Measurements from ENCODE around the gene PPP1R9B.

PPP1R9B gene

DNA sequence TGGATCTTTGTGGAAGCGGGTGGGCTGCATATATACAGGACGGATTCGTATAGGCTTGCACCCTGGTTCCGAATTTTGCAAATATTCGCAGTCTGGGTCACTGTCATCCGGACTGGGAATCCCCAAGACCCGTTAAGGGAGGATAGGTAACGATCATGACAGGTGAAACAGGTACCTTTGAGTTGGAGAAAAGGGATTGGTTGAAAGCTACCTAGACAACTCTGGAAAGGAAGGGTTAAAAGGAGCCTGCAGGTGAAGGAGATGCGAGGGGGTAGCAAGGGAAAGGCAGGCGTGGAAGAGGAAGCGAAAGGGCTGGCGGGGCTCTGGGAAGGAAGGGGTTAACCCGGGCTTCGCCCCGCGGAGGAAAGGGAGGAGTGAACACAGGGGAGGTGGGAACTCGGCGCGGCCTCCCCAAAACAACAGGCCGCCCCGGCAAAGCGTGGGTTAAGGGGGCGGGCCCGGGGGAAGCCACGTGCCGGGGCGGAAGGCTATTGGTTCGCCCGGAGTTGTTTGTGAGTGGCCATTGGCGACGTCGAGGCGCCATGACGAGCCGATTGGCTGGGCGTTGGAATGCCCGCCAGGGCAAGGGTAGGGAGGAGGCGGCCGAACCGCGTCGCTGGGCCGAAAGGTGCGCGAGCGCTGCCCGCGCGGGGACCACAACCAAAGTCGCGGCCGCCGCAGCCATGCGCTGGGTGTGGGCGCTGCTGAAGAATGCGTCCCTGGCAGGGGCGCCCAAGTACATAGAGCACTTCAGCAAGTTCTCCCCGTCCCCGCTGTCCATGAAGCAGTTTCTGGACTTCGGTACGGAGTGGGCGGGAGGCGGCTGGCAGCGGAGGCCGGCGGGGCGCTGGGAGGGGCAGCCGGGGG, 55.5 kb downstream of the PPP1R9B start, which contains the start of gene PDK2:
PDK2 (plus strand) TSS at position 599 of the 867 bp plus-strand sequence; CDS start at position 684, 85 bp downstream.
- Mint-ChIP-seq H3K9me3 (no peaks in the 10 kb centered on the region), H3K27ac (peak within 1 kb of the TSS; percentile 67), H3K4me3 (peak within 1 kb of the TSS; percentile 99), H3K27me3 (ENCODE audit: low read depth, poor library complexity) (peaks cover 25% of the 10 kb centered on the region), H3K4me1 (peaks cover 70% of the 10 kb centered on the region), H3K36me3 (ENCODE audit: low read depth) (peaks cover 9% of the 10 kb centered on the region)
- DNase-seq = peak; percentile 91
- TF ChIP-seq, protein P1, sequence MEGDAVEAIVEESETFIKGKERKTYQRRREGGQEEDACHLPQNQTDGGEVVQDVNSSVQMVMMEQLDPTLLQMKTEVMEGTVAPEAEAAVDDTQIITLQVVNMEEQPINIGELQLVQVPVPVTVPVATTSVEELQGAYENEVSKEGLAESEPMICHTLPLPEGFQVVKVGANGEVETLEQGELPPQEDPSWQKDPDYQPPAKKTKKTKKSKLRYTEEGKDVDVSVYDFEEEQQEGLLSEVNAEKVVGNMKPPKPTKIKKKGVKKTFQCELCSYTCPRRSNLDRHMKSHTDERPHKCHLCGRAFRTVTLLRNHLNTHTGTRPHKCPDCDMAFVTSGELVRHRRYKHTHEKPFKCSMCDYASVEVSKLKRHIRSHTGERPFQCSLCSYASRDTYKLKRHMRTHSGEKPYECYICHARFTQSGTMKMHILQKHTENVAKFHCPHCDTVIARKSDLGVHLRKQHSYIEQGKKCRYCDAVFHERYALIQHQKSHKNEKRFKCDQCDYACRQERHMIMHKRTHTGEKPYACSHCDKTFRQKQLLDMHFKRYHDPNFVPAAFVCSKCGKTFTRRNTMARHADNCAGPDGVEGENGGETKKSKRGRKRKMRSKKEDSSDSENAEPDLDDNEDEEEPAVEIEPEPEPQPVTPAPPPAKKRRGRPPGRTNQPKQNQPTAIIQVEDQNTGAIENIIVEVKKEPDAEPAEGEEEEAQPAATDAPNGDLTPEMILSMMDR (IDR thresholded peaks at IDR 0.05) = no peak

- TF ChIP-seq, protein P1 (IDR thresholded peaks at IDR 0.05) = peak; percentile 94
- Mint-ChIP-seq H3K27ac (peak overlapping the region; percentile 67), H3K4me3 (peak overlapping the region; percentile 99), H3K9me3 (no peaks in the 10 kb centered on the region), H3K4me1 (peaks cover 69% of the 10 kb centered on the region), H3K27me3 (ENCODE audit: low read depth, poor library complexity) (peaks cover 29% of the 10 kb centered on the region), H3K36me3 (ENCODE audit: low read depth) (peaks cover 9% of the 10 kb centered on the region)
- peak; percentile 95 for DNase-seq
Observed at GRCh38 chr17:50094243-50094752, 56.2 kb downstream of the PPP1R9B start.

DNA sequence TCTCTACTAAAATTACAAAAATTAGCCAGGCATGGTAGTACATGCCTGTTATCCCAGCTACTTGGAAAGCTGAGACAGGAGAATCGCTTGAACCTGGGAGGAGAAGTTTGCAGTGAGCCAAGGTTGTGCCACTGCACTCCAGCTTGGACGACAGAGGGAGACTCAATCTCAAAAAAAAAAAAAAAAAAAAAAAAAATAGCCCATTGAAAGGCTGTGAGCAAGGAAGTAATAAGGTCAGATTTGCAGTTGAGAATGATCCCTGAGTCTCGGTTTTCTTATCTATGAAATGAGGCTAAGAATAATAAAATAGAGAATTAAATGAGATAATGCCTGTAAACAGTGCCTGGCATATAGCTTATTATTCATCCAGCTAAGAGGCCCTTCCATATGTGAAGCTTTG, 56.7 kb downstream of the PPP1R9B start:
- Mint-ChIP-seq H3K27me3 (ENCODE audit: low read depth, poor library complexity) (peaks cover 30% of the 10 kb centered on the region), H3K36me3 (ENCODE audit: low read depth) (peaks cover 8% of the 10 kb centered on the region), H3K9me3 (no peaks in the 10 kb centered on the region), H3K4me1 (peaks cover 68% of the 10 kb centered on the region), H3K27ac (no peak overlapping the region), H3K4me3 (no peak overlapping the region)
- TF ChIP-seq, protein P1 (IDR thresholded peaks at IDR 0.05) = no peak
- DNase-seq = no peak

GRCh38 chr17:50093246-50093645, 57.2 kb downstream of the PPP1R9B start:
- DNase-seq = no peak
- Mint-ChIP-seq H3K27me3 (ENCODE audit: low read depth, poor library complexity) (peaks cover 33% of the 10 kb centered on the region), H3K4me3 (no peak overlapping the region), H3K9me3 (no peaks in the 10 kb centered on the region), H3K27ac (no peak overlapping the region), H3K36me3 (ENCODE audit: low read depth) (peaks cover 3% of the 10 kb centered on the region), H3K4me1 (peaks cover 67% of the 10 kb centered on the region)
- TF ChIP-seq, protein P1 (IDR thresholded peaks at IDR 0.05) = no peak

GRCh38 chr17:50091918-50092285, 58.6 kb downstream of the PPP1R9B start:
- H3K4me1 Mint-ChIP-seq = peaks cover 57% of the 10 kb centered on the region
- H3K27me3 Mint-ChIP-seq (ENCODE audit: low read depth, poor library complexity) = peaks cover 33% of the 10 kb centered on the region
- DNase-seq = no peak
- no peaks in the 10 kb centered on the region for H3K9me3 Mint-ChIP-seq
- no peak overlapping the region for H3K27ac Mint-ChIP-seq
- H3K4me3 Mint-ChIP-seq = no peak overlapping the region
- TF ChIP-seq, protein P1 (IDR thresholded peaks at IDR 0.05) = no peak
- no peaks in the 10 kb centered on the region for H3K36me3 Mint-ChIP-seq (ENCODE audit: low read depth)

Measured in nephron progenitor cell (in vitro differentiated cells).